ENCODE data around the gene ALK.

The ALK gene

DNA sequence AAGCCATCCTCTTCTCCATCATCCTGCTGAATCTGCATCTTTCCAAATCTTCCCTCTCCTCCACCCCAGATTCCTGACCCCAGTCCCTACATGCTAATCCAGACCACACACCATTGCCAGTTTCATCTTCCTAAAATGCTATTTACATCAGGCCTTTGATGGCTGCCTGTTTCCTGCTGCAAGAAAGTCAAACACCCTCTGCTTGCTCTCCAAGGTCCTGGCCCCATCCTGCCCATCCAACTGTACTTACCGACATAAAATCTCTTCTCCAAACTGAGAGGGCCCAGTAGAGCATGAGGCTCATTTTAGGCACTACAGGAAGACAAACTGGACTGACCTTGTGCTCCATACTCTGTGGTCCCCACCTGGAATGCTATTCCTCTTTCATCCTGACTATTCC lies 19.0 kb downstream of the ALK start:
- no peak for DNase-seq (ENCODE audit: low read depth)

DNA sequence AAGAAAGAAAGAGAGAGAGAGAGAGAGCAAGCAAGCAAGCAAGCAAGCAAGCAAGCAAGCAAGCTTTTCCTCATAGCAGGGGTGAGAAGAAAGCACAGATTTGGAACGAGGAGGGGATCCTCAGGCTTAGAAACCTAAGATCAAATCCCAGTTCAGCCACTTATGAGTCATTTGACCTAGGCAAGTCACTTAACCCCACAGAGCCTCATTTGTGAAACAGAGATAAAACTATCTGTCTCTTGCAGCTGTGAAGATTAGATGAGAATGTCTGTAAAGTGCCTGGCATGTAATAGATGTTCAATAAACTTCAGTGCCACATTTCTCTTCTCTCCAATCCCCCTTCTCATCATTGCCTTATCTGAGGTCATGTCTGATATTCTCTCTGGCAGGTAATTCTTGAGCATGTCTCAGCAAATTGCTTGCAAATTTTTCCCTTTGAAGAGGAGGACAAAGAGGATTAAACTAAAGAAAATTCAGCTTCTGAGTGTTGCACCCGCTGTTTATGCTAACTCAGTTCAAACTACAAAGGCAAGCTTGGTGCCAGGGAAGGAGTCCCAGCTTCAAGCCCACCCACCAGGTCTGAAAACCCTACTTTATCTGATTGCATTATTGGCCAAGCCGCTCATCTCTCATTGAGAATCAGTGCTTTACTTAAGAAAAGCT lies 20.3 kb downstream of the ALK start:
- no peak for DNase-seq (ENCODE audit: low read depth)

GRCh38 chr2:29898999-29899398 lies 22.4 kb downstream of the ALK start:
- no peak for DNase-seq (ENCODE audit: low read depth)

DNA sequence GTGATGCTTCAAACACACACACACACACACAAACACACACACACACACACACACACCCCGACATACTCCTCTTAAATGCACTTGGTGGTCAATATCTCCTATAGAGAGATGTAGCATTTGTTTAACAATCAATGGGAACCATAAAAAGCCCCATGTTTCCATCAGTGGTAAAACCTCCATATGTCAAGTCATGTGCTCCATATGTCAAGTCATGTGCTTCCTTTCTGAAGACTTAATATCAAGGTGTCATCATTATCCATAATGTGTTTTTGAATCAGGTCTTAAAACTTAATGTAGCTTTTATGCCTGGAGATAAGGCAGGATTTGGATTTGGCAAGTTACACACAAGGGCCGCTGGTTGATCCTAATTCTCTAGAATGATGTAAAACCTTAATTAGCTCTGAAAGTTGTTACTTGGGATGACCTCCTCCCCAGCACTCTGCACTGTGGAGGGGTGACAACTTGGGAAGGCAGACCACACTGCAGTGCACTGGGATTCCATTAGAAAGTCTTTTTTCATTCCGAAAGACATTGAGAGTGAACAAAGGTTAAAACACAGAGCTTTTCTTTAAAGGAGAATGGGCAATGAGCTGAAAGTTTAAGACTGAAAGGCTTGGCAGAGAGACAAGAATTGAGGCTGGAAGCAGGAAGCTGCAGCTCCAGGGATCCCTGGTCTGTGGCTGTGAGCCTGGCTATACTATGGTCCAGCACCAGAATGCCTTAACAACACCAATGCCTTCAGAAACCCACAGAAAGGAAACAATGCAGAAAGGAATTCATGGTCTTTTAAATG lies 26.4 kb downstream of the ALK start:
- no peak for DNase-seq (ENCODE audit: low read depth)

DNA sequence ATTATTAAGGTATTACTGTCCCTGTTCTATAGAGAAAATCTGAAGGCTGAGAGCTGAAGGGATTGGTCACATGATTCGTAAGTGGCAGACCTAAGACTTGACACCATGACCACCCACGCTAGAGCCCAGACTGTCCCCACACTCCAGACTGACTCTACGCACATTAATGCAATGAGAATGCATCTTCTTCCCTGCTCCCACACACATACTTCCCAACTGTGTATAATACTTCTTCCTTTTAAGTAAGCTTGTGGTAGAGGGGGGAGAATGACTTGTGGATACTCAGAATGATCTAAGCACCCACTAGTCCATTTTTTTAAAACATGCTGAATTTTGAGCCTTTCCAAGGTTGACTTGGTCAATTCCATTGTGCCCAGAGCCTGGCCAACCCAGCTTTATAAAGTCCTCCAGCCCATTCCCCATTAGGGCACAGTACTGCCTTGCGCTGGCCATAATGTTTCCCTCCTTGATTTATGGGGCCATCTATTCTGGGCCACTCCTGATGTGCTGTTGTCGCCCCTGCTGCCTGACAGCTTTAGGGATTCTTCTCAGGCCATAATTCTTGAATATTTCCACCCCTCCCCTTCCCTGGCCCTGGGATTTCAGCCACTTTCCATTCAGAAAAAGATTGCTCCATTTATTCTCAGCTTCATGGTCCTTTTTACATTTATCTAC lies 28.7 kb downstream of the ALK start:
- no peak for DNase-seq (ENCODE audit: low read depth)

DNA sequence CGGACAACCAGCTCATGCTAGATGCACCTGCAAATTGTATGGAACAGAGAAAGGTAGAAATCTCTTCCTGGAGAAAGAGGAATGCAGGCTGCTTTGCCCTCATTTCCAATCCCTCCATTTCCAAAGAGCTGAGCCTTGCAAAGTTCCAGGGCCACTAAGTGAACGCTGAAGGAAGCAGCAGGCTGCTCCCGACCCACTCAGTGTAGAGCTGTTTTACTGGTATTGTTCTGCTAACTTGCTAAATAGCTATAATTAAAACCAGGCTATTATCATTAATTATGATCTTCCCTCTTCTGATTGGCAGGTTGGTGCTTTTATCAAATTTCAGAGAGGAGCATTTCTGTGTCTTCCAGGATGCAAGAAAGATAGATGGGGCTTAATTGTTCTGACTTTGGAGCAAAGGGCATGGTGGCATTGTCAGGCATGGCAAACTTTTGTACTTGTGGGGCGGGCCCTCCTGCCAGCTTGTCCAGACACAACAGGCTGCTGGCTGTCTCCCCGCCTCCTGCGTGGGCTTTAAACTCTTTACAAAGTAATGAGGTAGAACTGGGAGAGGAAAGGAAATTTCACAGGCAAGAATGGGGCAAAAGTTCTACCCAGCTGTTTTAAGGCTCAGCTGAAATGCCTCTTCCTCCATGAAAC lies 40.2 kb downstream of the ALK start:
- DNase-seq (ENCODE audit: low read depth): no peak

DNA sequence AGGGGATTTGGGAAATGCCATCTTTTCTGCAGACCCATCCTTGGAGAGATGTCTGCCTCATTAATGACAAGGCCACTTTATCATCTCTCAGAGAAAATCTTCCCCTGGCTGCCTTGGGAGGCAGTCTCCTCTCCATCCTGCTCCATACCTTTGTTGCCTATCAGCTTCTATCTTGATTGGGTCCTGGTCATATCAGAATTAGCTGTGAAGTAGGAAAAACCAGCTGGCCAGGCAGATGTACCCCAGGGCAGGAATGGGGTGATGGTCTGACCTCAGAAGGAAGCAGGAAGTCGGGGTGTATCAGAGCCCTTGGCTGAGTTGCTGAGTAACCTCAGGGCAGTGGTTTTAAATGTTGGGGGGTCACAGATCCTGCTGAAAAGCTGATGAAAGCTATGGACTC lies 41.3 kb downstream of the ALK start:
- no peak for DNase-seq (ENCODE audit: low read depth)

DNA sequence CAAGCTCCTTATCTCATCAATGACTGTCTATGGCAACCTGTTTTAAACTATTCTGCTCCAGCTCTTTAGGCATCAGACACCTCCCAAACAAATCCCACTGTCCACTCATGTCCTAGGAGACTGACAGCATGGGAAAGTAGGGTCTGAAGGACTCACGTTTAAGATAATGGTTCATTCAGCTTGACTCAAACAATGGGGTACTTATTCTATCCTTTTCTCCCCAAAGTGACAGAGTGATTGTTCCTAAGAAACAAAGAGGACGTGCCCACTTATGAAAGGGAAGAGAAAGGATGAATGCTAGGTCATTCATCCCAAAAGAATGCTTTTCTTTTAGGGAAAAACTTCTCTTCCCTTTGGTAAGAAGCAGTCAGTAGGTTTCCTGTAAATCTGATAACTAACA lies 41.9 kb downstream of the ALK start:
- no peak for DNase-seq (ENCODE audit: low read depth)

DNA sequence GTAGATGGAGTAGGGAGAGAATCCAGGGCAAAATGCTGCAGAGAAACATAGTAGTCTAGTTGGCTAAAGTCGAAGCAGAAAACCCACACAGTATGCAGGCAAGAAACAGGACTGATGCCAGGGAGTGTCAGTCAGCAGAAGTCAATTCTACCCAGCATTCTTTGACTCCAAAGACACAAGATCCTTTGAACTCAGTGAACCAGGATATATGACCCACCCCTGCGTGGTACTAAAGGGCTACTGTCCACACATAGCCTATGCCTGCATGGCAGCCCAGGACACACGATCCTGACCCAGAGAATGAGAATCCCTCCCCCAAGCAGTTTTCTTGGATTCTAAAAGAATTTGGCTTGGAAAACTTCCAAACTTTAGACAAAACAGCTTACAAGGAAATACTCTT lies 42.5 kb downstream of the ALK start:
- DNase-seq (ENCODE audit: low read depth): no peak

DNA sequence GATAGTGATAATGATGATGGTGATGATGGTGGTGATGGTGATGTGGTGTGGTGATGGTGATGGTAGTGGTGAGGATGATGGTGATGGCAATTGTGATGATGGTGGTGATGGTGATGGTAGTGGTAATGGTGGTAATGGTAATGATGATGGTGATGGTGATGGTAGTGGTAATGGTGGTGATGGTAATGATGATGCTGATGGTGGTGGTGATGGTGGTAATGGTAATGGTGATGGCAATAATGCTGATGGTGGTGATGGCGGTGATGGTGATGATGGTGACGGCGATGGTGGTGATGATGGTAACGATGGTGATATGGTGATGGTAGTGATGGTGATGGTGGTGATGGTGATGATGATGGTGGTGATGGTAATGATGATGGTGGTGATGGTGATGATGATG lies 45.0 kb downstream of the ALK start:
- DNase-seq (ENCODE audit: low read depth): no peak

DNA sequence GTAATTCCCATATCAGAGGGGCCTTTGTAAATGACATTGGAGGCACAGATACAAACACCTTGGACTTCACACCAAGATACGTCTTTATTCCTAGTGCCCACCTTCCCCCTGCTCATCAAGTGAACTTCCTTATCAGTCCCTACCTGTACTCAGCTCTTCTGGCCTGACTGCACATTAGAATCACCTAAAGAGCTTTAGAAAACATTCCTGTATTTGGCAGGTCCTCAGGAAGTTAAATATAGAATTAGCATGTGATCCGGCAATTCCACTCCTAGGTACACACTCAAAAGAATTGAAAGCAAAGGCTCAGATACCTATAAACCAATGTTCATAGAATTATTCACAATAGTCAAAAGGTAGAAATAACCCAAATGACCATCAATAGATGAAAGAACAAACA lies 46.6 kb downstream of the ALK start:
- no peak for DNase-seq (ENCODE audit: low read depth)

DNA sequence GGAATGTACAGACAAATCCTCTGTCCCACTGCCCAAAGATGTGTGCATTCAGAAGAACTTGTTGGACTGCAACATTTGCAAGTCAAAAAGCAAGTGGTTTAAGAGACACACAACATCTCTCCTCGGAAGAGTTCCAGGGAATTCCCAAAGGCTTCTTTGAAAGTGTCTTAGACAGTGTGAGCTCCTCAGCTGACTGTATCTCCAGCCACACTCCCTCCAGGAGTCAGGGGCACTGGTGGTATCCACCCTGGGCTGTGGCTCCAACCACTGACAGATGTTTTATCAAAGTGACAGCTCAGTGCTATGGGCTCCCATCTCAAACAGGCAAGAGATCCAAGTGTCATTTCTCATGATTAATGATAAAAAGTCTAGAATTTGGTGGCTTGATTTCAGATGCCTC lies 48.5 kb downstream of the ALK start:
- no peak for DNase-seq (ENCODE audit: low read depth)

DNA sequence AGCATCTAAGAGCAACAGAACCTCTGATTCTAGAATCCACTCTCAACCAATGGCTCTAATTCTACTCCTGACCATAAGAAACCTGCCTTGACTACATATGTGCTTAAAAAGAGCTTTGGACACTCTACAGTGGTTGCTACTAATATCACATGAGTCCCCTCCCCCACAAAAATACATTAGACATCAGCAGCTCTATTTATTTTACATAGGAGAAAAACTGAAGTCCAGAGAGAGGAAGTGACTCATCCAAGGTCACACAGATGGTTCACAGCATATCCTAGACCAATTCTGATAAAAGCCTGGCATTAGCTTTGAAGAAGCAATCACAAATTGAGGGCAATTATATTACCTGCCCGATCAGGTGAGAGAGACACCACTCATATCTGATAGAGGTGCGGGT lies 49.8 kb downstream of the ALK start:
- no peak for DNase-seq (ENCODE audit: low read depth)

DNA sequence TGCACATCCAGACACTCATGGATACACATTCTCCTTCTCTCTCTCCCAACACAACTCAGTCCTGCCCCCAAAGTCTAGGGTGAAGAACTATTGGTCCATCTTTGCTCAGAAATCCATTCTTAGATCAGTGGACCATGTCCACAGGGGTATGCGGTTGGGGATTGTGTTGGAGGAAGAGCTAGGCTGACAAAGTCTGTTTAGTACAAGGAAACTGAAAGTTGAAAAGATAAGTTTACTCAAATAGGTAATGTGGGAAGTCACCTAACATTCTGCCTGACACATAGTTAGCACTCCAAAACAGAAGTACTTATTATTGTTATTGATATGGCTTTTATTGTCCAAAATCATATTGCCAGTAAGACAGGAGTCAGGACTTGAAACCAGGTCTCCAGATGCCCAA lies 55.9 kb downstream of the ALK start:
- DNase-seq (ENCODE audit: low read depth): no peak

DNA sequence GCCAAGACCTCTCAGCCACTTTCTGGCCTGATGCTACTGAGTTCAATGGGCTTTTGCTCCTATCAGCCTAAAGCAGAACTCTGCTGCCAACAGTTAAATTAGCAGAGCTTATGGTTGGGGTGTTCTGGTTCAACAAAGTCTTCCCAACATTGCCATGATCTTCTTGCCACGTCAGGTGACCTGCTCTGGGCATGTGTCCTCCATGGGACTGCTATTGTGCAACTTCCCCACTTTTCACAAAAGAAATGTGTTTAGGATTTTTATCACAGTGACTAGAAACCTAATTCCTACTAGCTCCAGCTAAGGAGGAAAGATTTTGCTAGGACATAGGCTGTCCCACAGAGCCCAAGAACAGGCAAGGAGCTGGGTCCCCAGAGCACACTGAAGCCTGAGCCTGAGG lies 56.4 kb downstream of the ALK start:
- DNase-seq (ENCODE audit: low read depth): no peak

GRCh38 chr2:29855924-29856639 lies 65.3 kb downstream of the ALK start:
- DNase-seq (ENCODE audit: low read depth): no peak

- DNase-seq (ENCODE audit: low read depth): no peak
Measured at GRCh38 chr2:29850794-29851193, 70.6 kb downstream of the ALK start.

DNA sequence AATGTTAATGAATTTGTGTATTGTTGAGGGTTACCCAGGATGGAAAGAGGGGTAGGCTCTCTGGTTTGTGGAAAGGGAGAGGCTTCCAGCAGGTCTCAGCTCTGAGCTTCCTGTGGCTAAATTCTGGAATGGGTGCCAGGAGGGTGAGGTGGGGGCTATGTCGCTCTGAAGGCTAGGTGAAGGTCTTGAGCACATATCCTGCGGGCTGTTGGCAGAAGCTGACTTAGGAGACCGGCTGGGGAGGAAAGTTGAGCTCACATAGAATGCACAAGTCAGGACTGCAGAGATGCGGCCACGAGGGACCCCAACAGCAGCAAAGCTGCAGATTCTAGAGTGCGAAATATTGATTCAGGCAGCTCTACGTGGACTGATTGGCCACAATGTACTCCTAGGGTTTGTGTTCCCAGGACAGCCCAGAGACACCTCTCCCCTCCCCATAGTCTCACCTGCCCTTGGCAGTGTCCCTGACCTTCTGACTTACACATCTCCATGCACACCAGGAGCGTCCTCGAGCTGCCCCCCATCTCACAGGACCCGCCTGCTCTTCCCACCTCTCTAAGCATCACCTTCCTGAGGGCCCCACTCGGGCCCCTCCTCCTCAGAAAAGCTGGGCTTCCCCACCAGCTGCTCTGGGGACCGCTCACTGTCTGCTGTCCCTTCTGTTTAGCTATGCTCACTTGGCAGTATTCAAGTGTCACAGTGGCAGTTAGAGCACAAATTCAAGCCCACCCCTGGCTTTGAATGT lies 72.6 kb downstream of the ALK start:
- no peak for DNase-seq (ENCODE audit: low read depth)

DNA sequence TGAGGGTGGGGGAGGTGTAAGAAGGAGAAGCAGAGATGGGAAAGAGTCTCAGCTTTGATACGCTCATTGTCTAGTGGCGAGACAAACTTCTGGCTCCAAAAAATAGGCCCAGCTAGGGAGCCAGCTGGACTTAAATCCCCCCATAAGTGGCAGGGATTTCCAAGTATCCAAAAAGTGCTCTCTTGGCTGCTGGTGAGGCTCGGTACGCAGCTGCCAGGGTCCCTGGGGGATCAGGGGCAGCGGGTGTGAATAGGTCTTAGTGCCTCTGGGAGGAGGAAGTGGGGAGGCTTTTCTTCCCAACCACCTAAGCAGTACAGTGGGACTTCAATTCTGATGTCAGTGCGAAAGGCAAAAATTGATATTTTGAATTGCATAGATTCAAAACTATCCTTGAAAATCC lies 73.5 kb downstream of the ALK start:
- no peak for DNase-seq (ENCODE audit: low read depth)

- no peak for DNase-seq (ENCODE audit: low read depth)
Measured at GRCh38 chr2:29844713-29845326, 76.6 kb downstream of the ALK start.

- DNase-seq (ENCODE audit: low read depth): peak; percentile 1
Measured at GRCh38 chr2:29841386-29842004, 79.9 kb downstream of the ALK start.
